HepG2 (cell line): ENCODE data around the gene BRD1. TPM values are rescaled to one million over a fixed set of nuclear protein-coding genes. Genes with fewer than 3 reads are reported as not detected.

Experiments used
- ATAC-seq: fragments of 200-7000 bp; cut with Tn5 transposase; 3 replicates; pipeline ENCODE4 v1.9.1; 2020; ENCODE audit warnings: mild to moderate bottlenecking, moderate library complexity
- BruUV-seq: library from RNA; stranded (reverse); fragments of 400-500 nt; replicated peaks from 2 replicates; lab custom pipeline; 2021; lab: Mats Ljungman, UMichigan
- CTCF ChIA-PET: fragments of 300-600 bp; formaldehyde crosslinking; extraction: SDS; loops from one replicate; lab custom pipeline; 2021; ENCODE audit warnings: low total read pairs, inconsistent platforms, low intra/inter-chr PET ratio; lab: Yijun Ruan, JAX
- POLR2A ChIA-PET: fragments of 350-600 bp; sonication (Branson Sonifier 250); formaldehyde crosslinking; loops from one replicate; lab custom pipeline; 2020; ENCODE audit warnings: antibody characterized with exemption, inconsistent platforms; lab: Yijun Ruan, JAX
- DNase-seq: peaks from one replicate; pipeline ENCODE4 v3.0.0-alpha.2; 2015; ENCODE audit warnings: low spot score
- FAIRE-seq: peaks from 3 replicates; lab custom pipeline; 2011; peaks lifted over from hg19 to GRCh38; lab: Jason Lieb, UNC
- H2AFZ ChIP-seq: one replicate; pipeline ENCODE4 v1.6.1; 2011; ENCODE audit warnings: low read length, inconsistent platforms
- H3K27ac ChIP-seq: fragments of 300-600 bp; 3 replicates; pipeline ENCODE4 v1.8.0; 2011; ENCODE audit warnings: mixed run types, mild to moderate bottlenecking, mixed read lengths, low read length, inconsistent platforms; ENCODE audit not compliant: insufficient read depth; ENCODE audit errors: extremely low read length
- H3K27me3 ChIP-seq, 2 experiments: fragments of 200-600 bp in 1 of 2; 2 replicates in 1 of 2; 3 replicates in 1 of 2; pipeline versions ENCODE4 v1.6.0 to v1.8.0; 2011; ENCODE audit warnings: low read length in 2 of 2, mild to moderate bottlenecking in 2 of 2, moderate library complexity in 2 of 2, inconsistent platforms in 1 of 2; ENCODE audit not compliant: insufficient read depth in 2 of 2, control insufficient read depth in 1 of 2
- H3K36me3 ChIP-seq, 2 experiments: fragments of 200-600 bp in 1 of 2; replicated peaks in 1 of 2; 2 replicates in 1 of 2; 3 replicates in 1 of 2; pipeline versions ENCODE4 v1.5.1 to v1.8.0; 2011; ENCODE audit warnings: low read length in 2 of 2, inconsistent platforms in 1 of 2; ENCODE audit not compliant: insufficient read depth in 2 of 2, control insufficient read depth in 1 of 2
- H3K4me1 ChIP-seq: 2 replicates; pipeline ENCODE4 v1.5.1; 2012; ENCODE audit warnings: low read length, inconsistent platforms; ENCODE audit not compliant: insufficient read depth
- H3K4me2 ChIP-seq: 2 replicates; pipeline ENCODE4 v1.6.0; 2011; ENCODE audit warnings: low read depth, low read length, inconsistent platforms
- H3K4me3 ChIP-seq, 3 experiments: fragments of 200-600 bp in 1 of 3; sonication (generic), shearing (Covaris generic) in 1 of 3; replicated peaks in 1 of 3; 2 replicates each; pipeline ENCODE4 v1.5.1; 2011 to 2016; ENCODE audit warnings: low read length in 3 of 3, inconsistent platforms in 2 of 3, low read depth in 2 of 3, mild to moderate bottlenecking in 2 of 3, control low read depth in 1 of 3, mixed read lengths in 1 of 3; ENCODE audit not compliant: insufficient read depth in 1 of 3
- H3K79me2 ChIP-seq: one replicate; pipeline ENCODE4 v1.6.1; 2011; ENCODE audit warnings: low read length, inconsistent platforms; ENCODE audit not compliant: insufficient read depth
- H3K9ac ChIP-seq: 2 replicates; pipeline ENCODE4 v1.6.0; 2011; ENCODE audit warnings: mild to moderate bottlenecking, low read depth, low read length, inconsistent platforms; ENCODE audit not compliant: insufficient read depth
- H3K9me3 ChIP-seq: 2 replicates; pipeline ENCODE4 v1.5.1; 2012; ENCODE audit warnings: mild to moderate bottlenecking, low read length
- H4K20me1 ChIP-seq: 2 replicates; pipeline ENCODE4 v1.6.0; 2011; ENCODE audit warnings: inconsistent platforms, mild to moderate bottlenecking, low read length, moderate library complexity; ENCODE audit not compliant: insufficient read depth
- REXO4 ChIP-seq: sonication (generic); formaldehyde crosslinking; IDR thresholded peaks from 2 replicates; pipeline ENCODE4 v1.8.0; 2022; ENCODE audit warnings: missing genetic modification reagents, mild to moderate bottlenecking, borderline replicate concordance
- SNRNP70 ChIP-seq: fragments of 200-400 bp; formaldehyde crosslinking; IDR thresholded peaks from 2 replicates; pipeline ENCODE4 v1.6.1; 2017; ENCODE audit warnings: mild to moderate bottlenecking, low read depth, low read length, moderate library complexity
- TFDP2 ChIP-seq: sonication (generic); formaldehyde crosslinking; IDR thresholded peaks from 2 replicates; pipeline ENCODE4 v1.4.0; 2020; ENCODE audit warnings: missing genetic modification reagents
- TMF1 ChIP-seq: sonication (generic); formaldehyde crosslinking; IDR thresholded peaks from 2 replicates; pipeline ENCODE4 v1.8.1; 2022; ENCODE audit warnings: low read depth, missing genetic modification reagents
- ZNF318 ChIP-seq: sonication (generic); formaldehyde crosslinking; IDR thresholded peaks from 2 replicates; pipeline ENCODE4 v1.4.0; 2020; ENCODE audit warnings: mild to moderate bottlenecking, missing genetic modification reagents
- WGBS: methylation state at CpG from one replicate; pipeline ENCODE4 v1.1.6; 2017; ENCODE audit warnings: low lambda C conversion rate; 5-methylcytosine and 5-hydroxymethylcytosine counted together
- in situ Hi-C: cut with HindIII; loops from 2 replicates; pipeline ENCODE4 v1.10.0; 2017; ENCODE audit warnings: low pct_unique_long_range_greater_than_20kb; ENCODE audit not compliant: extremely low pct_ligation_motif_present
- intact Hi-C: fragments of 100-400 bp; cut with micrococcal nuclease; formaldehyde crosslinking; loops from one replicate; pipeline ENCODE4 v1.10.0; 2022; ENCODE audit not compliant: unreplicated experiment
- polyA plus RNA-seq, 8 experiments: library from polyadenylated mRNA; depleted of rRNA in 3 of 8; stranded (reverse) in 7 of 8; unstranded in 1 of 8; fragments of >200 nt; fragmentation: Illumina TruSeq in 4 of 8; extraction: Trizol in 4 of 8; gene quantifications; 2 replicates each; pipeline versions ENCODE4 v1.2.1 to v1.2.3, GENCODE V29; 2011 to 2016; ENCODE audit warnings: low read depth in 4 of 8, missing spikeins in 1 of 8, mixed read lengths in 1 of 8; ENCODE audit not compliant: insufficient read depth in 1 of 8
- small RNA-seq, 3 experiments: library from RNA; depleted of rRNA; stranded (forward); fragments of <200 nt; gene quantifications; one replicate each; pipeline ENCODE3, GENCODE V24; 2012; ENCODE audit warnings: low read depth in 2 of 3, low replicate concordance in 1 of 3; ENCODE audit not compliant: insufficient read length in 3 of 3, insufficient read depth in 2 of 3
- total RNA-seq, 5 experiments: library from RNA; depleted of rRNA; stranded (reverse); fragments of >200 nt; fragmentation: Illumina TruSeq; extraction: Trizol; gene quantifications; 2 replicates each; pipeline ENCODE4 v1.2.3, GENCODE V29; 2016; ENCODE audit warnings: low read depth in 1 of 5

BRD1 gene
- total and polyA plus RNA-seq, 2 of the 13 experiments (the other 11 are each of a cell fraction or from before 2014, with no cell fraction given), result 5.1 to 12.0 TPM

GRCh38 chr22:49723478-49724029, 104.1 kb downstream of the BRD1 start:
- H3K27me3 ChIP-seq, result peaks cover 19 to 78% of the 10 kb centered on the region in 2 experiments
- no peaks in the 10 kb centered on the region for H3K9me3 ChIP-seq
- H3K27ac ChIP-seq, result no peak overlapping the region
- CTCF ChIA-PET, result no interaction called here
- no peak for FAIRE-seq
- no peak overlapping the region for H3K9ac ChIP-seq
- BruUV-seq, result no TSS peak
- no peaks in the 10 kb centered on the region for H3K79me2 ChIP-seq
- H4K20me1 ChIP-seq, result no peaks in the 10 kb centered on the region; the same call in 1 of the 2 replicates
- H3K36me3 ChIP-seq, result no peaks in the 10 kb centered on the region
- TF ChIP-seq TFDP2 (CRISPR knock-in tag), result no peak
- TF ChIP-seq TMF1 (CRISPR knock-in tag), result no peak
- no peak for TF ChIP-seq ZNF318 (CRISPR knock-in tag)
- no peak for TF ChIP-seq REXO4 (CRISPR knock-in tag)
- no peak for TF ChIP-seq SNRNP70
- 29% methylated on average over 12 of the region's 14 CpGs for WGBS
- H3K4me3 ChIP-seq, result no peak overlapping the region
- H2AFZ ChIP-seq, result no peak overlapping the region
- in situ Hi-C loops (no loop called here), intact Hi-C loops (loop anchor here (10.0 kb wide), 1 partner anchor 289 kb away; no protein-coding TSS in a partner anchor)
- POLR2A ChIA-PET, result no interaction called here
- DNase-seq, result no peak
- no peak overlapping the region for H3K4me2 ChIP-seq
- H3K4me1 ChIP-seq, result no peaks in the 10 kb centered on the region
- no peak for ATAC-seq

Small RNAs within 50 kb of the gene (small RNA-seq; reads per million reads assigned to genes)
- 0 reads per million in 3 experiments for gene AL117328.1
- gene RF00017, result 0 reads per million in 3 experiments

Other genes starting within 250 kb of the BRD1 start
- 9.6 and 11.9 TPM in 2 replicates for gene ZBED4, start 26.0 kb upstream of the BRD1 start, total RNA-seq (2016; rRNA removed; fragmentation: Illumina TruSeq; extraction: Trizol)
- gene ZBED4, start 26.0 kb upstream of the BRD1 start, polyA plus RNA-seq (2011; rRNA removed), result 5.4 and 6.0 TPM in 2 replicates
- 6.6 and 15.8 TPM in 2 replicates for gene ALG12, start 90.6 kb upstream of the BRD1 start, total RNA-seq (2016; rRNA removed; fragmentation: Illumina TruSeq; extraction: Trizol)
- 7.8 and 9.5 TPM in 2 replicates for gene ALG12, start 90.6 kb upstream of the BRD1 start, polyA plus RNA-seq (2011; rRNA removed)
- 19.6 and 44.7 TPM in 2 replicates for gene CRELD2, start 90.8 kb upstream of the BRD1 start, total RNA-seq (2016; rRNA removed; fragmentation: Illumina TruSeq; extraction: Trizol)
- 17.2 and 20.2 TPM in 2 replicates for gene CRELD2, start 90.8 kb upstream of the BRD1 start, polyA plus RNA-seq (2011; rRNA removed)
- 18.2 and 31.2 TPM in 2 replicates for gene PIM3, start 132.9 kb upstream of the BRD1 start, total RNA-seq (2016; rRNA removed; fragmentation: Illumina TruSeq; extraction: Trizol)
- 21.6 and 24.1 TPM in 2 replicates for gene PIM3, start 132.9 kb upstream of the BRD1 start, polyA plus RNA-seq (2011; rRNA removed)
- not detected in 2 replicates for gene IL17REL, start 184.9 kb upstream of the BRD1 start, total RNA-seq (2016; rRNA removed; fragmentation: Illumina TruSeq; extraction: Trizol)
- gene IL17REL, start 184.9 kb upstream of the BRD1 start, polyA plus RNA-seq (2011; rRNA removed), result not detected in 2 replicates
- not detected in 2 replicates for gene TTLL8, start 230.4 kb upstream of the BRD1 start, total RNA-seq (2016; rRNA removed; fragmentation: Illumina TruSeq; extraction: Trizol)
- not detected in 2 replicates for gene TTLL8, start 230.4 kb upstream of the BRD1 start, polyA plus RNA-seq (2011; rRNA removed)